ENCODE results near the gene IL3. TPM values are rescaled to one million over a fixed set of nuclear protein-coding genes. Genes with fewer than 3 reads are reported as not detected.

IL3 gene
- total and polyA plus RNA-seq, 2 experiments from 2014 or later: 0.37 TPM; not detected in 1

- Histone ChIP-seq H3K9me3 (ENCODE audit: low read depth) (no peaks in the 10 kb centered on the region), H3K4me1 (ENCODE audit: insufficient read depth) (no peaks in the 10 kb centered on the region), H2AFZ (no peak overlapping the region), H3K4me2 (no peak overlapping the region), H3K27me3 (no peaks in the 10 kb centered on the region), H4K20me1 (ENCODE audit: insufficient read depth, poor library complexity, severe bottlenecking) (no peaks in the 10 kb centered on the region), H3K27ac (no peak overlapping the region), H3K9me2 (replicated peaks; ENCODE audit: insufficient read depth) (no peaks in the 10 kb centered on the region), H3K36me3 (replicated peaks; ENCODE audit: insufficient read depth, low read depth) (no peaks in the 10 kb centered on the region), H3K79me2 (no peaks in the 10 kb centered on the region), H3K4me3 (no peak overlapping the region)
- TF ChIP-seq, protein P1, sequence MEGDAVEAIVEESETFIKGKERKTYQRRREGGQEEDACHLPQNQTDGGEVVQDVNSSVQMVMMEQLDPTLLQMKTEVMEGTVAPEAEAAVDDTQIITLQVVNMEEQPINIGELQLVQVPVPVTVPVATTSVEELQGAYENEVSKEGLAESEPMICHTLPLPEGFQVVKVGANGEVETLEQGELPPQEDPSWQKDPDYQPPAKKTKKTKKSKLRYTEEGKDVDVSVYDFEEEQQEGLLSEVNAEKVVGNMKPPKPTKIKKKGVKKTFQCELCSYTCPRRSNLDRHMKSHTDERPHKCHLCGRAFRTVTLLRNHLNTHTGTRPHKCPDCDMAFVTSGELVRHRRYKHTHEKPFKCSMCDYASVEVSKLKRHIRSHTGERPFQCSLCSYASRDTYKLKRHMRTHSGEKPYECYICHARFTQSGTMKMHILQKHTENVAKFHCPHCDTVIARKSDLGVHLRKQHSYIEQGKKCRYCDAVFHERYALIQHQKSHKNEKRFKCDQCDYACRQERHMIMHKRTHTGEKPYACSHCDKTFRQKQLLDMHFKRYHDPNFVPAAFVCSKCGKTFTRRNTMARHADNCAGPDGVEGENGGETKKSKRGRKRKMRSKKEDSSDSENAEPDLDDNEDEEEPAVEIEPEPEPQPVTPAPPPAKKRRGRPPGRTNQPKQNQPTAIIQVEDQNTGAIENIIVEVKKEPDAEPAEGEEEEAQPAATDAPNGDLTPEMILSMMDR (IDR thresholded peaks at IDR 0.05; ENCODE audit: poor library complexity): no peak
- TF ChIP-seq EZH2phosphoT487 (IDR thresholded peaks at IDR 0.05; ENCODE audit: low read depth, severe bottlenecking, unreplicated experiment) (no peak), EZH2 (IDR thresholded peaks at IDR 0.05; ENCODE audit: borderline replicate concordance) (no peak)
- 97% methylated on average over 4 of the region's 4 CpGs for WGBS (ENCODE audit: low lambda C conversion rate, missing lambda C conversion rate)
- DNase-seq (ENCODE audit: low spot score): no peak
These were observed 11.6 kb downstream of the IL3 start for GRCh38 chr5:132072070-132072469.

- H3K9me2 ChIP-seq (replicated peaks; ENCODE audit: insufficient read depth): no peaks in the 10 kb centered on the region
- no peaks in the 10 kb centered on the region for H3K9me3 ChIP-seq (ENCODE audit: low read depth)
- H3K4me2 ChIP-seq: no peak overlapping the region
- 70% methylated on average over 2 of the region's 2 CpGs for WGBS (ENCODE audit: low lambda C conversion rate, missing lambda C conversion rate)
- H3K27me3 ChIP-seq: no peaks in the 10 kb centered on the region
- no peaks in the 10 kb centered on the region for H3K79me2 ChIP-seq
- H2AFZ ChIP-seq: no peak overlapping the region
- no peak overlapping the region for H3K27ac ChIP-seq
- no peaks in the 10 kb centered on the region for H4K20me1 ChIP-seq (ENCODE audit: insufficient read depth, poor library complexity, severe bottlenecking)
- H3K36me3 ChIP-seq (replicated peaks; ENCODE audit: insufficient read depth, low read depth): no peaks in the 10 kb centered on the region
- no peak for DNase-seq (ENCODE audit: low spot score)
- TF ChIP-seq EZH2 (IDR thresholded peaks at IDR 0.05; ENCODE audit: borderline replicate concordance): no peak
- TF ChIP-seq, protein P1 (IDR thresholded peaks at IDR 0.05; ENCODE audit: poor library complexity): no peak
- TF ChIP-seq EZH2phosphoT487 (IDR thresholded peaks at IDR 0.05; ENCODE audit: low read depth, severe bottlenecking, unreplicated experiment): no peak
- no peaks in the 10 kb centered on the region for H3K4me1 ChIP-seq (ENCODE audit: insufficient read depth)
- H3K4me3 ChIP-seq: no peak overlapping the region
These were observed 12.1 kb downstream of the IL3 start for GRCh38 chr5:132072528-132072927.

GRCh38 chr5:132073231-132074013 is 13.0 kb downstream of the IL3 start, which contains the start of gene CSF2:
Gene CSF2, plus strand, starts transcription at chr5:132073789. Its CDS starts 35 bp downstream, at chr5:132073824.
- Histone ChIP-seq H3K27ac (no peak within 1 kb of the TSS), H4K20me1 (ENCODE audit: insufficient read depth, poor library complexity, severe bottlenecking) (no peaks in the 10 kb centered on the region), H3K27me3 (no peaks in the 10 kb centered on the region), H2AFZ (no peak within 1 kb of the TSS), H3K36me3 (replicated peaks; ENCODE audit: insufficient read depth, low read depth) (no peaks in the 10 kb centered on the region), H3K4me1 (ENCODE audit: insufficient read depth) (no peaks in the 10 kb centered on the region), H3K4me2 (no peak within 1 kb of the TSS), H3K9me2 (replicated peaks; ENCODE audit: insufficient read depth) (no peaks in the 10 kb centered on the region), H3K79me2 (no peaks in the 10 kb centered on the region), H3K9me3 (ENCODE audit: low read depth) (no peaks in the 10 kb centered on the region), H3K4me3 (no peak within 1 kb of the TSS)
- DNase-seq (ENCODE audit: low spot score): no peak
- TF ChIP-seq, protein P1 (IDR thresholded peaks at IDR 0.05; ENCODE audit: poor library complexity): no peak
- TF ChIP-seq EZH2 (IDR thresholded peaks at IDR 0.05; ENCODE audit: borderline replicate concordance) (no peak), EZH2phosphoT487 (IDR thresholded peaks at IDR 0.05; ENCODE audit: low read depth, severe bottlenecking, unreplicated experiment) (no peak)
- 91% methylated on average over 12 of the region's 12 CpGs for WGBS (ENCODE audit: low lambda C conversion rate, missing lambda C conversion rate)

Data from hepatocyte (in vitro differentiated cells).